ENCODE results near the gene SPTBN1. TPM values are rescaled to one million over a fixed set of nuclear protein-coding genes. Genes with fewer than 3 reads are reported as not detected.

Gene SPTBN1
- total RNA-seq, 4 donors from 2014 or later = 171 to 293 (median 247) TPM

- TF ChIP-seq CTCF (IDR thresholded peaks at IDR 0.05) = no peak
- TF ChIP-seq POLR2A (IDR thresholded peaks at IDR 0.05) = no peak
- peak in 2 of 3 donors; percentile 80 for DNase-seq
- no peaks in the 10 kb centered on the region for H3K27me3 ChIP-seq
- H3K4me1 ChIP-seq = peaks cover 0 to 75% (median 3%) of the 10 kb centered on the region in 4 donors
- H3K9me3 ChIP-seq = no peaks in the 10 kb centered on the region
- peak overlapping the region in 2 of 4 donors; percentile 32 to 83 for H3K27ac ChIP-seq
- H3K36me3 ChIP-seq = no peaks in the 10 kb centered on the region
- H3K4me3 ChIP-seq = no peak overlapping the region
Measured at GRCh38 chr2:54549917-54550518, 93.9 kb downstream of the SPTBN1 start.

- DNase-seq = no peak
- Histone ChIP-seq H3K27me3 (no peaks in the 10 kb centered on the region), H3K9me3 (no peaks in the 10 kb centered on the region), H3K27ac (peak overlapping the region in 3 of 4 donors; percentile 19 to 83 (median 32)), H3K36me3 (no peaks in the 10 kb centered on the region), H3K4me1 (peaks cover 0 to 74% (median 3%) of the 10 kb centered on the region in 4 donors), H3K4me3 (no peak overlapping the region)
- TF ChIP-seq POLR2A (IDR thresholded peaks at IDR 0.05) (no peak), CTCF (IDR thresholded peaks at IDR 0.05) (no peak)
Measured at GRCh38 chr2:54550547-54550946, 94.4 kb downstream of the SPTBN1 start.

- TF ChIP-seq POLR2A (IDR thresholded peaks at IDR 0.05) (no peak), CTCF (IDR thresholded peaks at IDR 0.05) (no peak)
- peak overlapping the region in 3 of 4 donors; percentile 19 to 83 (median 32) for H3K27ac ChIP-seq
- DNase-seq = no peak
- no peaks in the 10 kb centered on the region for H3K36me3 ChIP-seq
- peaks cover 0 to 74% (median 5%) of the 10 kb centered on the region in 4 donors for H3K4me1 ChIP-seq
- no peak overlapping the region for H3K4me3 ChIP-seq
- H3K27me3 ChIP-seq = no peaks in the 10 kb centered on the region
- no peaks in the 10 kb centered on the region for H3K9me3 ChIP-seq
Measured at GRCh38 chr2:54551123-54551756, 95.1 kb downstream of the SPTBN1 start.

GRCh38 chr2:54553075-54553474 is 96.9 kb downstream of the SPTBN1 start:
- peaks cover 0 to 69% (median 7%) of the 10 kb centered on the region in 4 donors for H3K4me1 ChIP-seq
- no peaks in the 10 kb centered on the region for H3K9me3 ChIP-seq
- H3K36me3 ChIP-seq = no peaks in the 10 kb centered on the region
- no peak for DNase-seq
- no peak overlapping the region for H3K4me3 ChIP-seq
- H3K27me3 ChIP-seq = no peaks in the 10 kb centered on the region
- TF ChIP-seq POLR2A (IDR thresholded peaks at IDR 0.05) = no peak
- no peak for TF ChIP-seq CTCF (IDR thresholded peaks at IDR 0.05)
- no peak overlapping the region for H3K27ac ChIP-seq

- H3K27me3 ChIP-seq = no peaks in the 10 kb centered on the region
- H3K4me3 ChIP-seq = no peak overlapping the region
- H3K27ac ChIP-seq = no peak overlapping the region
- no peaks in the 10 kb centered on the region for H3K9me3 ChIP-seq
- no peaks in the 10 kb centered on the region for H3K36me3 ChIP-seq
- TF ChIP-seq CTCF (IDR thresholded peaks at IDR 0.05) (no peak), POLR2A (IDR thresholded peaks at IDR 0.05) (no peak)
- no peak for DNase-seq
- H3K4me1 ChIP-seq = peaks cover 0 to 62% (median 7%) of the 10 kb centered on the region in 4 donors
Measured at GRCh38 chr2:54553775-54554174, 97.6 kb downstream of the SPTBN1 start.
